Right ventricle myocardium superior (tissue), 1 donor: ENCODE results near the gene LRRC70. TPM values are rescaled to one million over a fixed set of nuclear protein-coding genes. Genes with fewer than 3 reads are reported as not detected.

Source experiments
- total RNA-seq: library from RNA; stranded (reverse); fragmentation: NEBNext Ultra II Directional; extraction: Animal tissue kit (Norgen Biotek cat#: 25700); gene quantifications from one replicate; pipeline ENCODE4 v1.2.1, GENCODE V29; 2021
- donor health status: DM: no; HTN: yes; CAD: no; lungs with severe emphysema.

LRRC70 gene
- total RNA-seq, 1 donor from 2014 or later, result 1.2 TPM

Other genes with a start within 250 kb of the LRRC70 start
- 17.8 TPM for gene DIMT1, start 174.9 kb upstream of the LRRC70 start, total RNA-seq
- 29.9 TPM for gene IPO11, start 166.1 kb upstream of the LRRC70 start, total RNA-seq